Measurements from ENCODE around the gene NEDD8. TPM values are rescaled to one million over a fixed set of nuclear protein-coding genes. Genes with fewer than 3 reads are reported as not detected.
"Not testable (repeated sequence)": the region's sequence is repeated elsewhere in the genome, so short reads cannot be mapped to it uniquely, and the experiment has no call there.

Gene NEDD8
- total and polyA plus RNA-seq, 2 of the 4 experiments (the other 2 are of a cell fraction) = 167 to 375 TPM

DNA sequence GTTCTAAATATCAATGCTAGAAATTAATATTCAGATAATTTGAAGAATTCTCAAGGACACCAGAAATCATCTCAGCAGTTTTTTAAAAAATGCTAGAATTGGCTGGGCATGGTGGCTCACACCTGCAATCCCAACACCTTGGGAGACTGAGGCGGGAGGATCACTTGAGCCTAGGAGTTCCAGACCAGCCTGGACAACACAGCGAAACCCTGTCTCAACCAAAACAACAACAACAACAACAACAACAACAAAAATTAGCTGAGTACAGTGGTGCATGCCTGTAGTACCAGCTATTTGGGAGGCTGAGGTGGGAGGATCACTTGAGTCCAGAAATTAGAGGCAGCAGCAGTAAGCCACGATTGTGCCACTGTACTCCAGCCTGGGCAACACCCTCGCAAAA is 13.1 kb downstream of the NEDD8 start:
- intact Hi-C loops (cut with micrococcal nuclease) = loop anchor here (10.0 kb wide), 1 partner anchor 216 kb away; no protein-coding TSS in a partner anchor
- BruUV-seq (replicated peaks) = no TSS peak
- ChIA-PET POLR2A (ENCODE audit: unreplicated experiment) (no interaction called here), CTCF (no interaction called here)
- H3K18ac ChIP-seq (ENCODE audit: low read depth, low read length) = no peak overlapping the region
- H2BK15ac ChIP-seq (ENCODE audit: low read depth, low read length) = no peak overlapping the region
- peaks cover 9% of the 10 kb centered on the region; the same call in 1 of the 2 replicates for H3K9me1 ChIP-seq (ENCODE audit: insufficient read depth, low read length)
- no peak overlapping the region for H3K56ac ChIP-seq (ENCODE audit: extremely low read depth, insufficient read depth, low read length)
- no peak overlapping the region for H3K27ac ChIP-seq (ENCODE audit: insufficient read depth, low read length)
- H4K5ac ChIP-seq (ENCODE audit: low read depth, low read length) = no peak overlapping the region
- no peaks in the 10 kb centered on the region; the same call in 1 of the 2 replicates for H4K20me1 ChIP-seq (ENCODE audit: insufficient read depth, low read length)
- no peak overlapping the region for H3K4ac ChIP-seq (ENCODE audit: low read depth, low read length)
- H3K4me2 ChIP-seq (ENCODE audit: low read depth, low read length) = no peak overlapping the region
- no peak overlapping the region for H2BK5ac ChIP-seq (ENCODE audit: low read depth, low read length, poor library complexity, severe bottlenecking)
- no peak overlapping the region for H3K23ac ChIP-seq (ENCODE audit: low read depth, low read length)
- H2BK20ac ChIP-seq (ENCODE audit: low read depth, low read length) = no peak overlapping the region
- no peaks in the 10 kb centered on the region for H3K4me1 ChIP-seq (ENCODE audit: control insufficient read depth, insufficient read depth, low read length)
- peaks cover 6% of the 10 kb centered on the region for H3K36me3 ChIP-seq (ENCODE audit: control insufficient read depth, insufficient read depth, low read length)
- H2AK5ac ChIP-seq (ENCODE audit: low read depth, low read length) = no peak overlapping the region
- H3K27me3 ChIP-seq (ENCODE audit: control insufficient read depth, insufficient read depth, low read length) = no peaks in the 10 kb centered on the region
- dilution Hi-C loops (cut with HindIII; ENCODE audit: low sequenced_read_pairs, unreplicated experiment) = no loop called here
- H3K14ac ChIP-seq (replicated peaks; ENCODE audit: low read depth, low read length) = no peak overlapping the region
- H3K9ac ChIP-seq (ENCODE audit: low read depth, low read length) = no peak overlapping the region
- no peak for DNase-seq
- in situ Hi-C loops (cut with MboI; ENCODE audit: low sequenced_read_pairs) = no loop called here
- no CpG with 5 or more reads among the region's 4 CpGs for WGBS, 2 experiments (ENCODE audit: extremely low coverage in 2 of 2, insufficient read length in 1 of 2)
- no peak overlapping the region for H3K4me3 ChIP-seq (ENCODE audit: insufficient read depth, low read depth, low read length)
- no peak overlapping the region for H2AFZ ChIP-seq (replicated peaks; ENCODE audit: low read length, poor library complexity)
- no peak overlapping the region for H4K91ac ChIP-seq (ENCODE audit: insufficient read depth, low read depth, low read length)
- no peak overlapping the region for H2AK9ac ChIP-seq (replicated peaks; ENCODE audit: low read depth, low read length, poor library complexity)
- TF ChIP-seq NFE2L2 (IDR thresholded peaks at IDR 0.05; ENCODE audit: low read depth, low read length) = no peak
- H4K8ac ChIP-seq (ENCODE audit: low read depth in 2 of 2, low read length in 2 of 2) = no peak overlapping the region
- no peaks in the 10 kb centered on the region for H3K9me3 ChIP-seq (ENCODE audit: control insufficient read depth, insufficient read depth, low read length)
- ATAC-seq (ENCODE audit: low read depth) = no peak
- H3K79me1 ChIP-seq (ENCODE audit: low read depth in 1 of 2, low read length in 2 of 2) = peaks cover 11 to 64% of the 10 kb centered on the region in 2 experiments
- no peak overlapping the region for H2BK120ac ChIP-seq (ENCODE audit: low read depth, low read length)

DNA sequence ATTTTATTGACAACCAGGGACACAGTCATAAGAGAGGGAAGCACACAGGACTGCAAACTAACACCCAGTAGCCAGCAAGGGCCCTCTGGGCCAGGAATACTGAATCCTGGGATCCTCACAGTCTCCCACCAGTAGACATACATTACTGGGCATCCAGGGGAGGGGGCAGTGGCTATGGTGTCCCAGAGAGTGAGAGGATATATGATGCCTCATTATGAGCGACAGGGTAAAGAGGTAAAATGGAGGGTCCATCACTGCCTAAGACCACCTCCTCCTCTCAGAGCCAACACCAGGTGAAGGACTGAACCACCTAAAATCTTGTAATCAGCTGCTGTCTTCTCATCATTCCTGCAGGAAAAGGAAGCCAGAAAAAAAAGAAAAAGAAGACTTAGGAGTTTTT is 15.3 kb downstream of the NEDD8 start:
- H3K4me2 ChIP-seq (ENCODE audit: low read depth, low read length); H2BK5ac ChIP-seq (ENCODE audit: low read depth, low read length, poor library complexity, severe bottlenecking); H3K27ac ChIP-seq (ENCODE audit: insufficient read depth, low read length); H4K5ac ChIP-seq (ENCODE audit: low read depth, low read length); H2BK20ac ChIP-seq (ENCODE audit: low read depth, low read length); H3K18ac ChIP-seq (ENCODE audit: low read depth, low read length); H3K4me1 ChIP-seq (ENCODE audit: control insufficient read depth, insufficient read depth, low read length); H2AK9ac ChIP-seq (replicated peaks; ENCODE audit: low read depth, low read length, poor library complexity); in situ Hi-C loops (cut with MboI; ENCODE audit: low sequenced_read_pairs); H3K23ac ChIP-seq (ENCODE audit: low read depth, low read length); H3K9me1 ChIP-seq (ENCODE audit: insufficient read depth, low read length); H4K20me1 ChIP-seq (ENCODE audit: insufficient read depth, low read length); H3K56ac ChIP-seq (ENCODE audit: extremely low read depth, insufficient read depth, low read length); H3K4me3 ChIP-seq (ENCODE audit: insufficient read depth, low read depth, low read length); H2AK5ac ChIP-seq (ENCODE audit: low read depth, low read length); H2BK120ac ChIP-seq (ENCODE audit: low read depth, low read length); BruUV-seq (replicated peaks); DNase-seq; H3K14ac ChIP-seq (replicated peaks; ENCODE audit: low read depth, low read length); H4K8ac ChIP-seq (ENCODE audit: low read depth in 2 of 2, low read length in 2 of 2); dilution Hi-C loops (cut with HindIII; ENCODE audit: low sequenced_read_pairs, unreplicated experiment); ATAC-seq (ENCODE audit: low read depth); POLR2A ChIA-PET (ENCODE audit: unreplicated experiment); H3K36me3 ChIP-seq (ENCODE audit: control insufficient read depth, insufficient read depth, low read length); H3K9ac ChIP-seq (ENCODE audit: low read depth, low read length); H3K27me3 ChIP-seq (ENCODE audit: control insufficient read depth, insufficient read depth, low read length); H2AFZ ChIP-seq (replicated peaks; ENCODE audit: low read length, poor library complexity); H3K4ac ChIP-seq (ENCODE audit: low read depth, low read length); H4K91ac ChIP-seq (ENCODE audit: insufficient read depth, low read depth, low read length); H3K9me3 ChIP-seq (ENCODE audit: control insufficient read depth, insufficient read depth, low read length); H2BK15ac ChIP-seq (ENCODE audit: low read depth, low read length): not testable (repeated sequence)
- peaks cover 11 to 68% of the 10 kb centered on the region in 2 experiments for H3K79me1 ChIP-seq (ENCODE audit: low read depth in 1 of 2, low read length in 2 of 2)
- CTCF ChIA-PET = interaction anchor here (0.7 to 1.8 kb wide), 2 partner anchors 11 to 25 kb away, joined by 6 to 7 read pairs; partner anchors contain the start of gene TINF2
- intact Hi-C loops (cut with micrococcal nuclease) = loop anchor here (1.0 to 10.0 kb wide), 3 partner anchors 15 to 218 kb away; partner anchors contain the start of genes GMPR2 and NEDD8
- WGBS, 2 experiments (ENCODE audit: extremely low coverage in 2 of 2, insufficient read length in 1 of 2) = no CpG with 5 or more reads among the region's 1 CpG

Measured in IMR-90 (cell line).